Hepatocyte (in vitro differentiated cells): ENCODE data around the gene SLC35A3.

Experiments used
- EZH2 ChIP-seq: fragments of 200-600 bp; sonication (generic); IDR thresholded peaks from 2 replicates; pipeline ENCODE4 v1.6.1; 2016; ENCODE audit warnings: antibody characterized with exemption, mild to moderate bottlenecking, borderline replicate concordance
- EZH2phosphoT487 ChIP-seq: fragments of 200-600 bp; sonication (generic); IDR thresholded peaks from one replicate; pipeline ENCODE4 v1.6.1; 2018; ENCODE audit warnings: antibody characterized with exemption, mild to moderate bottlenecking, low read depth, moderate library complexity; ENCODE audit not compliant: unreplicated experiment, severe bottlenecking
- TF ChIP-seq, protein P1 (sequence below): fragments of 200-600 bp; sonication (generic); IDR thresholded peaks from 2 replicates; pipeline ENCODE4 v1.5.1; 2016; ENCODE audit warnings: antibody characterized with exemption, mild to moderate bottlenecking; ENCODE audit not compliant: poor library complexity

DNA sequence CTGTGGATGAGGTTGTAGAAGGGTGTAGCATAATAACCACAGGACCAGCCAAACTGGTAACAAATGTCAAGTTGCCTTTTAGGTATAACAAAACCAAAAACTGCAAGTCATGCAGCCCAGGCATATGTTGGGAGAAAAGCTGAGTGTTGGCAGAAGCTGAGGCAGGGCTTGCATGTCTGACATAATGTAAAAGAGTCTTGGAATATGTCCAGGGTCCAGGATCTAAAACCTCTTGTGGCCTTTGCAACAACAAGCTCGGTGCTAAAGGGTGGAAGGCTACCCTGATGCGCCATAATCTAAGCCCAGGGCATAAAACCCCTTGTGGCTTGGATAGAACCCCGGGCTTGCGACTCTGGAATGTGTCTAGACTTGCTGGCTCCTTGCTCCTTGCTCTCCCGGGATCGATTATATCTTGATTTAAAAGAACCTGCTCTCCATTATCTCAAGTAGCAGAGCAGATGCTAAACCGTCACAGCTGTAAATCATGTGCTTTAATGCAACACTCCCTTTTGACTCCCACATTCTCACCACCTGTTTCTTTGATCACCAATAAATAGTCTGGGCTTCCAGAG is 26.5 kb upstream of the SLC35A3 start:
- TF ChIP-seq, protein P1, sequence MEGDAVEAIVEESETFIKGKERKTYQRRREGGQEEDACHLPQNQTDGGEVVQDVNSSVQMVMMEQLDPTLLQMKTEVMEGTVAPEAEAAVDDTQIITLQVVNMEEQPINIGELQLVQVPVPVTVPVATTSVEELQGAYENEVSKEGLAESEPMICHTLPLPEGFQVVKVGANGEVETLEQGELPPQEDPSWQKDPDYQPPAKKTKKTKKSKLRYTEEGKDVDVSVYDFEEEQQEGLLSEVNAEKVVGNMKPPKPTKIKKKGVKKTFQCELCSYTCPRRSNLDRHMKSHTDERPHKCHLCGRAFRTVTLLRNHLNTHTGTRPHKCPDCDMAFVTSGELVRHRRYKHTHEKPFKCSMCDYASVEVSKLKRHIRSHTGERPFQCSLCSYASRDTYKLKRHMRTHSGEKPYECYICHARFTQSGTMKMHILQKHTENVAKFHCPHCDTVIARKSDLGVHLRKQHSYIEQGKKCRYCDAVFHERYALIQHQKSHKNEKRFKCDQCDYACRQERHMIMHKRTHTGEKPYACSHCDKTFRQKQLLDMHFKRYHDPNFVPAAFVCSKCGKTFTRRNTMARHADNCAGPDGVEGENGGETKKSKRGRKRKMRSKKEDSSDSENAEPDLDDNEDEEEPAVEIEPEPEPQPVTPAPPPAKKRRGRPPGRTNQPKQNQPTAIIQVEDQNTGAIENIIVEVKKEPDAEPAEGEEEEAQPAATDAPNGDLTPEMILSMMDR, result no peak
- TF ChIP-seq EZH2 (no peak), EZH2phosphoT487 (no peak)
